Activated CD8-positive, alpha-beta memory T cell treated with anti-CD3 and anti-CD28 coated beads, Interleukin-2, amount 50 U/mL, for 1 hour (primary cell): ENCODE data around the gene TACSTD2.
"Not testable (repeated sequence)": the region's sequence is repeated elsewhere in the genome, so short reads cannot be mapped to it uniquely, and the experiment has no call there.

Source experiments
- DNase-seq: peaks from one replicate; pipeline ENCODE4 v3.0.0-alpha.2; 2020; ENCODE audit errors: extremely low read depth

Gene TACSTD2

DNA sequence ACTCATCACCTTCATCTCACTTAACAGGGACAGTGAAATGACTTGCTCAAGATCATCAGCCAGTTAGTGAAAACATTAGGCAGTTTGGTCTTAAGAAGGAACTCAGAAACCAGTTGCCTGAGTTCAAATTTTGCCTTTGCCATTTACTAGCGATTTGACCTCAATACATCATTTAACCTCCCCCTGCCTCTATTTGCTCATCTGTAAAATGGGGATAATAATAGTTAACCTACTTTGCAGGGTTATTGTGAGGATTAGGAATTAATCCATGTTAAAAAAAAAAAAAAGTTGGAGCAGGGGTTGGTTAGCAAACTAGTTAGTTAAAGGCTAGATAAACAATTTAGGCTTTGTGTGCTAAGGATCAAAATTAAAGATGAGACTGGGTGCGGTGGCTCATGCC is 10.6 kb upstream of the TACSTD2 start:
- DNase-seq = no peak

DNA sequence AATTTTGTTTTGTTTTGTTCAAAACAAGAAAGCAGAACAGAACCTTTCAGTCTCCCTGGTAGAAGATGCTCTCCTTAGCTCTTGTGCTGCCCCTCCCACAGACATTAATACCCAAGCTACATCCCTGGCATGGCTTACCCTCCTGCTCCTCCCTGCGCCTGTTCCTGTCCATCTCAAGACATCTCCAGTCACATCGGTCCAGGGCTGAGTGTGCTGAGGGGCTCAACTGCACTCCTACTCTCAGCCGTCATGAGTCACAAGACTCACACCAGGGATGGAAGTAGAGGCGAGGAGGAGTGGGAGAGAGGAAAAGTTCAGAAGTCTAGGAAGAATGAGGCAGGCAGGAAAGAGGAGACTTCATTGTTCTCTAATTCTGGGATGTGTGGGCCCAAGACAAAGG is 9.2 kb upstream of the TACSTD2 start:
- DNase-seq = no peak

DNA sequence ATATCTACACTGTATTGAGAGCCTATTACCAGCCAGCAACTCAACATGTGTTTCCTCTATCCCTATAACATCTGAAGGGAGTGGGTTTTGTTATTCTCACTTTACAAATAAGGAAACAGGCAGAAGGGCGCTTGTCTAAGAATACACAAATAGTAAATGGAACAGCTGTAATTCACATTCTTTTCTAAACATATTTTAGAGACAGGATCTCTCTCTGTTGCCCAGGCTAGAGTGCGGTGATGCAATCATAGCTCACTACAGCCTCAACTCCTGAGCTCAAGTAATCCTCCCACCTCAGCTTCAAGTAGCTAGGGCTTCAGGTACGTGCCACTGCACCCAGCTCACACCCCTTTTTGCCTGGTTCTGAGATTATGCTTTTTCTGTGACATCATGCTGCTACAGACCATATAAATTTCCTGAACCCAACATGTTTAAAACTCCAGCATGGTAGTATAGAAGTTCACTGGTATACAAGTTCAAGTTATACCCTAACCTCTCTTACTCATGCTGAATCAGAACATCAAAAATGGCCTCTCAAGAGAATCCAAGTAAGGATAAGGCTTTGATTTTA is 8.6 kb upstream of the TACSTD2 start:
- no peak for DNase-seq

DNA sequence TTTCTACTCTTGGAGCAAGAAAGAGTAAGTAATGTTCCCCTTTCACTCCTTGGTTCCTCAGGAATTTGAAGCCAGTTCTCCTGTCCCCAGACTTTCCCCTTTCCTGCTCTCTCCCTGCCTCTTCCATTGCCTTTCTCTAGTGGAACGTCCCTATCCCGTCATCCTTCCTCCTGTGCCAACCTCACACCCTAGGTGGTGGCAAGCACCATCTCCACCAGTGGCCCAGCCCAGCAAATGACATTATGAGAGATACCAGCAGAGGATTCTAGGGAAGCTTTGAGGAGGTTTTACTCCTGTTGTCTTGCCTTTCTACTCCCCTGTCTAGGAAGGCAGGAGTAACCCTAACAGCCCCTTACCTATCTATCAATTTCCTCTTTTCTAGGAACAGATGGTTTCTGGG is 8.1 kb upstream of the TACSTD2 start:
- DNase-seq = no peak

DNA sequence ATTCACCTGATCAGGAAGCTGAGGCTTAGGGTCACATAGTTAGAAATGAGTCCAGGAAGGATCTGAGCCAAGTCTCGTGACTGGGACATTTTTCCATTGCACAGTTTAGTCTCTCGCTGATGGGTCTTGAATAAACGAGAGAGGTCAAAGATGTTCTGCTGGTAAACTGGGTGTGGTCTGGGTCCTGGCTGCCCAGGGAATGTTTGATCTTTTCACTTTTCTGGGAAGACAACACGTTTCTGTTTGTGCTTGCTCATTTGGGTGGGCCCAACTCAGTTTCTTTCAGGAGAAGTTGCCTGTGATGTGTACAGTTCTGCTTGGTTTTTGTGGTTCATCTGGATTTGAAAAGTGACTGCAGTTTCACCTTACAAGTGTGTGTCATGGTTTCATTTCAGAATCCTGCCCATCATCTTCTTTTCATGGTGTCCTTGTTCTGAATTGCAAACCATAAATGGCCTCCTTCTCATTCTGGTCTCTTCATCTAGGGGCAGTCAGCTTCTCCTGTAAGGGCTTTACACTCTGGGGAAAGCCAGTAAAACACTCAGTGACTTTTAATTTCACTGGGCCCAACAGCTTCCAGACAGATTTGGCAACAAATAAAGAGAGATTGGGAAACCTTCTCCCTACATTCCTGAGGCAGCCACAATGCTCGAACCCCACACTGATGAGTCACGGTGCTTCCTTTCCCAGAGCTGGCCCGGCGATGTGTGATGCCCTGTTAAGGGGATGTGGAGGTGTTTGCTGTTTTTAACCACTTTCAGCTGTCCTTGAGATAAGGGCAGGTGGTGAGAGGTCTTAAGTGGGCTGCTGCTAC is 7.2 kb upstream of the TACSTD2 start:
- no peak for DNase-seq

DNA sequence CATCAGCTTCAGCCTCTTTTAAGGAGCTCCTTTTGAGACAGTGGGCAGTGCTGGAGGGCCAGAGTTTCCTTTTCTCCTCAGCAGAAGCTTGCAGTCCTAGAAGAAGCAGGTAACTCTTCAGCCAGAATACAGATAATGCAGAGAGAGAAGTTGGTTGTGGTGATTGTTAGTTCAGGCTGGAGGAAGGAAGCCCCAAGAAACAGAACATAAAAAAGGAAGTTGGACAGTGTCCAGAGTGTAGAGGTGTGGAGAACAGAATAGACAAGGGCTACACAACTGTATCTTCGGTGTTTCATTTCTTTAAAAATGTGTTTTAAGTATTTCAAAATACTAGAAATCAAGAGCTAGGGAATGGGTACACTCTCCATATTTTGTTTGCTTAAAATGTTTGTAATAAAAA is 6.4 kb upstream of the TACSTD2 start:
- DNase-seq = no peak

DNA sequence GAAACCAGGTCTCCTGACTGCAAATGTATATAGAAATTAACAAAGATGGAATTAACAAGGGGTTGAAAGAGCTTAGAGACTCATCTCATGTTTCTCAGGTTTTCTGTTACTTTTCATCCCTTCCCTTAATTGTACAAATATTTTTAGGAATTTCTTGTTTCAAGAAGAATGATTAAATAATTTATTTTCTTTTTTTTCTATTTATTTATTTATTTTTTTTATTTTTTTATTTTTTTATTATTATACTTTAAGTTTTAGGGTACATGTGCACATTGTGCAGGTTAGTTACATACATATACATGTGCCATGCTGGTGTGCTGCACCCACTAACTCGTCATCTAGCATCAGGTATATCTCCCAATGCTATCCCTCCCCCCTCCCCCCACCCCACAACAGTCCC is 5.1 kb upstream of the TACSTD2 start:
- DNase-seq = not testable (repeated sequence)

DNA sequence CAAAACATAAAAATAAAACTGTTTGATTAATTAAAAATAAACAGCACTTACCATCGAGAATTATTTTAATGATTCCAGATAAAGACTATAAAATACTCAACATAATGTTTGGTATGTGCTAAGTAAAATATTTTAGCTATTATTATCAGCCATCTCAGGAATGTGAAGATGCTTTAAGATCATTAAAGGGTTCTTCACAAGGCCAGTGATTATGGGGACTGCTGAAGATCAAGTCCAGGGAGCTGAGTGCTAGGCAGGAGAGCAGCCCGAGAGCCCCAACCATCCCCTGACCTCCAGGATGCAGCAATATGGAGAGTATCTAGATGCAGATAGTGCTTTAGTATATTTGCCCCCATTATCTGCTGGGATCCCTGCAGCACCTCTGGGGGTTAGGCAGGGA is 4.6 kb upstream of the TACSTD2 start:
- no peak for DNase-seq

DNA sequence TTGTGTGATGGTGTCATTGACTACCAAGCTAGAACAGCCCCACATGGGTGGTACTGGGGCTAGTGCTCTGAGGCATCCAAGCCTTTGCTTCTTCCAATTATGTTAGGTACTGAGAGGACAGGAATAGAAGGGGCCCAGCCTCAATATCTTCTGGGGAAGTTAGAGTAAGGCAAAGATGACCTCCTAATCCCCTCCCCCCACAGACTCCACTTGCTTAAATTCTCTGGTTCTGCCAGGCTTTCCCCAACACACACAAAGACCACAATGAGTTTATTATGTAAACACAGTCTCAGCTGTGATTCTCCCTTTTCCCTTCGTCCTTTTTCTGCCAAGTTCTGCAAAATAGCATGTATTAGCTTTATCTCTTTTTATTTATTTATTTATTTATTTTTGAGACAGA is 3.1 kb upstream of the TACSTD2 start:
- no peak for DNase-seq

DNA sequence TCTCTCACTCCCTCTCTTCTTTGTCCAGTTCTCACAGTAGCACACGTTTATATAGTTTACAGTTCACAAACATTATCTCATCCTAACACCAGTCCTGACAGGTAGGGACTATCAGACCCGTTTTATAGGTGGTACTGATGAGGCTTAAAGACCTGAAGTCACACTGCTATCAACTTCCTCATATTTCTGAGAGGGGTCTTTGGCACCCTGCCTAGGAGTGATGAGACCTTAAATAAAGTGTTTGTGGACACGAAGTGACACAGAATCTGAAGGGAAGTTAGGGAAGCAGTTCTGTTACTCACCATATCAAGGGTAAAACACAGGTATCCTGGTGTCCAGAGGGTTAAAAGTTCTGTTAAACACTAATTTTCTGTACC is 590 bp upstream of the TACSTD2 start:
- DNase-seq = no peak

DNA sequence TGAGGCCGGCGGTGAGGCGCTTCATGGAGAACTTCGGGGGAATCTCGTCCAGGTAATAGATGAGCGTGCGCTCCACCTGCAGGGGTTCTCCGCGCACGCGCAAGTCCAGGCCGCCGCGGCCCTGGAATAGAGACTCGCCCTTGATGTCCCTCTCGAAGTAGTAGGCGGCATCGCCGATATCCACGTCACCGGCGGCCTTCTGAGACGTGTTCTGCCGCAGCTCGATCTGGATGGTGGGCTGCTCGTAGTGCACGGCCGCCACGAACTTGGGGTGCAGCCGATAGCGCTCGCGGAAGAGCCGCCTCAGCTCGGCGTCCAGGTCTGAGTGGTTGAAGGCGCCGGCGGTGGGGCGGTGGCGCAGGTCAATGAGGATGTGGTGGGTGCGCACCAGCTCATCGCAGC is 726 bp downstream of the TACSTD2 start:
- DNase-seq = no peak

DNA sequence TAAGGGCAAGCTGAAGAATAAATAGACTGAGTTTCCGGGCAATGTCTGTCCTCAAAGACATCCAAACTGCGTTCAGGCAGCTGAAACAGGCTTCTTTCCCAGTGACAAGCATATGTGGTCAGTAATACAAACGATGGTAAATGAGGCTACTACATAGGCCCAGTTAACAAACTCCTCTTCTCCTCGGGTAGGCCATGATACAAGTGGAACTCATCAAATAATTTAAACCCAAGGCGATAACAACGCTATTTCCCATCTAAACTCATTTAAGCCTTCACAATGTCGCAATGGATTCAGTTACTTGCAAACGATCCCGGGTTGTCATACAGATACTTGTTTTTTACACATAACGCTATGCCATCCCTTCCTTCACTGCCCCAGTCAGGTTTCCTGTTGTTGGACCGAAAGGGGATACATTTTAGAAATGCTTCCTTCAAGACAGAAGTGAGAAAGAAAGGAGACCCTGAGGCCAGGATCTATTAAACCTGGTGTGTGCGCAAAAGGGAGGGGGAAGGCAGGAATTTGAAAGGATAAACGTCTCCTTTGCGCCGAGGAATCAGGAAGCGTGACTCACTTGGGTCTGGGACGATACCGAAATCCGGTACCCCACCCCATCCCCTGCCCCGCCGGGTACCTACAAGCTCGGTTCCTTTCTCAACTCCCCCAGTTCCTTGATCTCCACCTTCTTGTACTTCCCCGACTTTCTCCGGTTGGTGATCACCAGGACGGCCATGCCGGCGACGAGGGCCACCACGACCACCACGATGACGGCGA is 1.3 kb downstream of the TACSTD2 start:
- DNase-seq = no peak

DNA sequence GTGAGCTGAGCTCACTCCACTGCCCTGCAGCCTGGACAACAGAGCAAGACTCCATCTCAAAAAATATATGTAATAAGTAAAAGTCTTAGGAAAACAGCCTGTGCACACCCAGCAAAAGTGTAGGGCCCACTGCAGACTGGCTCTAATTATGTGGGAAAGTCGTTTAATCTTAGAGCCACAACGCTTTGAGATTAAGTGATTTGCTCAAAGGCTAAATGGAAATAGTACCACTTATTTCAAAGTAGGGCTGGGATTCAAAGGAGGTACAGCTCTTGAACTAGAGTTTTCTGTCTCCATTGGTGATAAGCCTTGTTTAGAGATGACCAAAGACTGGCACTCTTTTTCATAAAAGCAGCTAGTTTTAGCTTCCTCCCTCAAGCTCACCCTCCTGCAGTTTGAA is 2.2 kb downstream of the TACSTD2 start:
- no peak for DNase-seq

DNA sequence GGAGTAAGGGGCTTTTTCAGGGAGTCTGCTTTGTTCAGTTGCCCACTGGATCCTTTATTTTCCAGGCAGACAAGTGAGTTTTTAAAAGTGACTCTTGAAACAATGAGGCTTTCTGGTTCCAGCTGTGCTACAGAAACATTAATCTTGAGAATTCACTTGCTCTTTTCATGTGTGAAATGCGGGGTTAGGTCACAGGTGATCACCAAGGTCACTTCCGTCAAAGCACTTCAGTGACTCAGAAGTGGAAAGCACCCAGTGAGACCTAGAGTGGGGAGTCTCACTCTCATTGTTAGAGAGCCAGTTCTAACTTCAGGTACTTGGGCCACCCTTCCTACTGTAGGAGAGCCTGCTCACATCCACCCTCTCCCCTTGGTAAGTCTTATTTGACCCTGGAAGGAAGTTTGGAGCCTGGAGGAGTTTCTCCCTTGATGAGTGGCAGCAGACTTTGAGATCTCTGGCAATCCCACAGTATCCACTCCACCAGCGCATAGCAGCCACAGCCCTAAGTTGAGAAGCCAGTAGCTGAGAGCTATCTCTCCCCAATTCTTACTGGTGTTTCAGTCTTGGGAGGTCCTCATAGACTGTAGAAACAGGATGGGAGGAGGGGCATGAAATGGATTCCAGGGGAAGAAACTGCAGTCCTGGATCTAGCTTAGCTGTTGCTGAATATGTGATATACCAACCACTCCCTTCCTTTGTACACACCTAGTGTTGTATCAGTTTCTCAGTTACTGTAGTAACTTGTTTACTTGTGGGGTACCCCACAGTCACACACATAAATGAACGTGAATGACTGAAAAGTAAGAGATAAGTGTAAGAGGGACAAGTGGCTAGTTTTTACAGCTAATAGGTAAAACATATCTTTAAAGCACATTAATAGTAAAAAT is 3.1 kb downstream of the TACSTD2 start:
- DNase-seq = peak; percentile 2

DNA sequence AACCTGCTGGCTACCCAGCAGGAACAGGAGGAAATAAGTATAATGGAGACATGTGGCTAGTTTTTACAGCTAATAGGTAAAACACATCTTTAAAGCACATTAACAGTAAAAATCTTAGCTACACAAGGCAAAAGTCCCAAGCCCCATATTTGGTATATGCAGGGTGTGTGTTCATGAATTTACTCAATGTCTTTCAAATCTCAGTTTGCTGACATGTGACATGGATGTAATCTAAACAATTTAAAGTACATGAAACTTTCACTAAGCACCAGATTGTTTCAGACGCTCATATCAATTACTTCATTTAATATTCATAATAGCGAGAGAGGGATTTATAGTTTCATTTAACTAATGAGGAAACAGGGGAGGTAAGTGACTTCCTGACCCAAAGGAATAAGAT is 3.9 kb downstream of the TACSTD2 start:
- DNase-seq = no peak

DNA sequence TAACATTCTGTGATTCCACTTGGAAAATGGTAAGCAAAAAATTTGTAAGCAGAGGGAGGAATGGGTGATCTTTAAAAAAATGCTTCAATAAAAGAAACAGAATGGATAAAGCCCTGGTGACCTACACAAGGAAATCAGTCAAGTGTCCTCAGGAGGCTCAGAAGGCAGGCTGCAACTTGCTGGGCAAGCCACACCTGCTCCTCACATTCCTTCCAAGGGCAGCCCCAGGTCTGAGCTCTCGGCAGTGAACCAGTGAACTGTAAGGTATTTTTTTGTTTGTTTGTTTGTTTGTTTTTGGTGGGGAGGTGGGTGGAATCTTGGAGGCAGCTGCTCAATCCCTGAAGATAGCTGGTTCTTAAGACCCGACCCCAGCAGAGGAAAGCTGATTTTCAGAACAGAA is 4.4 kb downstream of the TACSTD2 start:
- DNase-seq = no peak

DNA sequence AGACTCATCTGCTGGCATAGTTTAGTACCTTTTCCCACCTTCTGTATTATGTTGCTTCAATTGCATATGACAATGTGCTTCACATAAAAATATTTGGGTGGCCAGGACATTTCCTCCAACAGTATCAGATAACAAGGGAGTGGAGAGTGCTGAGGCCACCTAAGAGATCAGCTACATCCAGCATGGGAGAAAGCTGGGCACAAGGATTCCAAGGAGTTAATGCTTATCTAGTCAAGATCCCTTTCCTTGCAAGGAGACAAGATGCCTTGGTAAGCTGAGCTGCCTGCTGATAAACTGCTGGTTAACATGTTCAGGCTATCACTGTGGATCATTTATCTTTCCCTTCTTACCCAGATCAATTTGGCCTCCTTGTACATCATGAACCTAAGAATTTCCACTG is 5.4 kb downstream of the TACSTD2 start:
- DNase-seq = no peak

DNA sequence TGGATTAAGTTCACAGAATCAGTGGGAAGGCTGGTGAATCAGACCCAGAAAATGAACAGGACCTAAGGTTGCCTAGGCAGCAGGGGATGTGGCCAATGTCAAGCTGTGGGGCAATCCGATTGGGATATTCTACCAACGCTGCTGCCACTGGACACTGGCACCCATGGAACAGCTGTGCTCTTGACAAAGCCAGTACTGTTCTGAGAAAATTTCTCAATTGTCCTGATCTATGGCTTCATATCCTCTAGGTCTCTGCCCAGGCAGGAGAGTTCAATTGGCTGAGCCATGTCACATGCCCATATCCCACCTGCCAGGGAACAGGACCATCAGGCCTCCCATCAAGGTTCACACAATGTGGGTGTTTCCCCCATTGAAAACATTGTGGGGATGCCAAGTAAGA is 6.2 kb downstream of the TACSTD2 start:
- DNase-seq = no peak

DNA sequence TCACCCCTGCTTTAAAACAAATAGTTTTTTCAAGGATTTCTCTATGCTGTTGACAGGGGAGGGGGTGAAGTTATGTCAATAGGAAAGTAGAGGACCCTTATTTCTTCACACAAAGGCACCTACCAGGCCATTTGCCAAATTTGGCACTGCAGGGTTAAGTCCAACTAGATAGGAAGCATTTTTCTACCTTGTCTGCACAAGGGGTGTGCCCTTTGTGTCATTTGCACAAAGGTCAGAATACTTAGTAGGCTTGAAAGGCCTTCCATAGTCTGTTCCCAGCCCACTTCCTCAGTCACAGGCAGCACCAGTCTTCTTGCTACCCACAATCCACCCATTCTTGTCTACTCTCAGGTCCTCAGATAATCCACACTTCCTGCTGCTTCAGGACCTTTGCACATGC is 7.0 kb downstream of the TACSTD2 start:
- DNase-seq = no peak

DNA sequence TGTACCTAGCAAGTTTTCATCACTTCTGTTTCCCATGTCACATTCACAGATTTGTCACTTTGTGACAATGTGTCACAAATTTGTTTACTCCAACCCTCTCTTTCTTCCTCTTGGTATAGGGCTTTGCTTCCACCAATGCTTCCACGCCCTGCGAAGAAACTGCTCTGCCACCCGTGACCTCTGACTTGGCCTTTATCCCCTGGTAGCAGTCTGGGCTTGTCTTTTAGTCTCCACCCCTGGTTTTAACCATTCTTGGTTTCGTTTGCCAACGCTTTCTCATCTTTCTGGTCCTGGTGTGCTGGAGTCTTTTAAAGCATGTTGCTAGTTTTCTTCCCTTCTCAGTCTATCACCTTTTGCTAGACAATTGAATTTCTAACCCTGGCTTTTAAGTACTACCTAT is 8.1 kb downstream of the TACSTD2 start:
- DNase-seq = no peak

DNA sequence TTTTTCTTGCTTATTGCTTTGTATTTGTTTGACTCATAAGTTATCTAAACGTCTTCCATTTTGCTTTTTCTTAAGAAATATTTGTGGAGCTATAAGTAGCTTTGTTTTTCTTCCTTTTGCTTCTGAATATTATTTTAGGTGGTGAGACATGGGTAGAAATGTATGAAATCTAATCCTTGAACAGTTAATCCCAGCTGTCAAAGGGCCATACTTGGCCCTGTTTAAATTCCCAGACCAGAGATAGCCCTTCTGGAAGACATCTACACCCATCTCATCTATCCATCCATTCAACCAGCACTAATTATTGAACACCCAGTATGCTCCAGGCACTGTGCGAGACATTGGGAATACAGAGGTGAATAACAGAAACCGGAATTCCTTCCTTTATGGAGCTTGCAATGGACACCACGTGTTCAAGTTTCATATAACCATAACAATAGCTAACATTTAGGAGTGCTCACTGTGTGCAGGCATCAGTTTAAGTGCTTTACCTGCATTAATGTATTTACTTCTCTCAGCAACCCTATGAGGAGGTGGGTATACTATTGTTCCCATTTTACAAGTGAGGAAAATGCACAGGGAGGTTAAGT is 8.7 kb downstream of the TACSTD2 start:
- DNase-seq = no peak

DNA sequence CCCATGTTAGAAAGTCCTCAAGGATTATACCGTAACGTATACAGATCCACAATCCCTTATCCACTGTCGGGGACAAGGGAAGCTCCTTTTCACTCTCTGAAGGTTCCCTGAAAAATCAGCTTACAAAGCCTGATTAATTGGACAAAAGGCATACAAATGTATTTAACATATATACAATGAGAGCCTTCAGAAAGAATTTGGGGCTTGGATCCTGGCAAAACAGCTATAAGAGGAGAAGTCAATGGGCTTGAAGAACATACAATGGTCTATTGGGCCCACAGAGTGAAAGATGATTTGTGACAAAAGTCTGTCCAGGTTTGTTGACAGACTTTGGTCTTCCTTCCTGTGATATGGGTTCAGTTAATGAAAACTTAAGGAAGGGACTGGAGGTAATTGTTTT is 10.7 kb downstream of the TACSTD2 start:
- no peak for DNase-seq
